K562 (cell line): ENCODE measurements around the gene SCAP. TPM values are rescaled to one million over a fixed set of nuclear protein-coding genes. Genes with fewer than 3 reads are reported as not detected.

Source experiments
- ATAC-seq: fragments of 200-7000 bp; cut with Tn5 transposase; 3 replicates; pipeline ENCODE4 v1.9.1; 2020; ENCODE audit warnings: moderate library complexity
- BruUV-seq: library from RNA; stranded (reverse); fragments of 400-500 nt; replicated peaks from 2 replicates; lab custom pipeline; 2021; lab: Mats Ljungman, UMichigan
- CTCF ChIA-PET: fragments of 300-600 bp; formaldehyde crosslinking; extraction: SDS; loops from one replicate; lab custom pipeline; 2021; ENCODE audit warnings: low intra/inter-chr PET ratio; lab: Yijun Ruan, JAX
- POLR2A ChIA-PET: fragments of 300-600, 350-650 bp; sonication (Branson Sonifier 250); formaldehyde crosslinking; extraction: SDS; loops from one replicate; lab custom pipeline; 2021; ENCODE audit warnings: antibody characterized with exemption, inconsistent platforms; lab: Yijun Ruan, JAX
- DNase-seq, 4 experiments: peaks; one replicate each; pipeline versions ENCODE4 v3.0.0 to v3.0.0-alpha.2; 2011 to 2018; ENCODE audit warnings: low spot score in 3 of 4, mixed read lengths in 3 of 4; ENCODE audit errors: extremely low read depth in 1 of 4
- FAIRE-seq: peaks from 2 replicates; lab custom pipeline; 2011; peaks lifted over from hg19 to GRCh38; lab: Jason Lieb, UNC
- H2AFZ ChIP-seq: 2 replicates; pipeline ENCODE4 v1.6.0; 2011; ENCODE audit warnings: low read depth, low read length, control low read depth, inconsistent platforms
- H3K27ac ChIP-seq: fragments of 200-600 bp; 3 replicates; pipeline ENCODE4 v1.8.0; 2011; ENCODE audit warnings: low read depth, mild to moderate bottlenecking, control low read depth, inconsistent platforms, low read length, moderate library complexity, mixed read lengths; ENCODE audit errors: extremely low read depth
- H3K27me3 ChIP-seq, 2 experiments: fragments of 300-600 bp in 1 of 2; 2 replicates in 1 of 2; 3 replicates in 1 of 2; pipeline versions ENCODE4 v1.6.0 to v1.8.0; 2011; ENCODE audit warnings: inconsistent platforms in 2 of 2, low read length in 2 of 2, mild to moderate bottlenecking in 1 of 2, mixed read lengths in 1 of 2, moderate library complexity in 1 of 2; ENCODE audit not compliant: control insufficient read depth in 2 of 2, insufficient read depth in 2 of 2
- H3K36me3 ChIP-seq: fragments of 300-600 bp; 3 replicates; pipeline ENCODE4 v1.8.0; 2011; ENCODE audit warnings: mild to moderate bottlenecking, low read length, inconsistent platforms; ENCODE audit not compliant: control insufficient read depth, insufficient read depth
- H3K4me1 ChIP-seq, 2 experiments: fragments of 200-600 bp in 1 of 2; replicated peaks in 1 of 2; 2 replicates in 1 of 2; 3 replicates in 1 of 2; pipeline versions ENCODE4 v1.5.1 to v1.8.0; 2011; ENCODE audit warnings: inconsistent platforms in 2 of 2, low read length in 2 of 2, mild to moderate bottlenecking in 1 of 2, mixed read lengths in 1 of 2, moderate library complexity in 1 of 2; ENCODE audit not compliant: control insufficient read depth in 2 of 2, insufficient read depth in 2 of 2
- H3K4me2 ChIP-seq: 2 replicates; pipeline ENCODE4 v1.6.1; 2011; ENCODE audit warnings: low read length, control low read depth, inconsistent platforms, mixed read lengths; ENCODE audit not compliant: insufficient read depth
- H3K4me3 ChIP-seq: fragments of 200-600 bp; sonication (generic), shearing (Covaris generic); 2 replicates; pipeline ENCODE4 v1.5.1; 2016; ENCODE audit warnings: control low read depth, inconsistent platforms
- H3K79me2 ChIP-seq: fragments of 200-600 bp; 3 replicates; pipeline ENCODE4 v1.8.0; 2011; ENCODE audit warnings: low read length, inconsistent platforms; ENCODE audit not compliant: control insufficient read depth, insufficient read depth
- H3K9ac ChIP-seq, 2 experiments: 2 replicates each; pipeline versions ENCODE4 v1.6.0 to v1.6.1; 2011; ENCODE audit warnings: low read depth in 2 of 2, low read length in 2 of 2, control low read depth in 1 of 2, inconsistent platforms in 1 of 2, mild to moderate bottlenecking in 1 of 2, mixed read lengths in 1 of 2; ENCODE audit not compliant: insufficient read depth in 1 of 2
- H3K9me1 ChIP-seq: one replicate; pipeline ENCODE4 v1.6.0; 2011; ENCODE audit warnings: inconsistent platforms, mild to moderate bottlenecking, low read length, moderate library complexity; ENCODE audit not compliant: control insufficient read depth, insufficient read depth
- H3K9me3 ChIP-seq: replicated peaks from 2 replicates; pipeline ENCODE4 v1.5.1; 2011; ENCODE audit warnings: low read depth, low read length, inconsistent platforms; ENCODE audit not compliant: control insufficient read depth, insufficient read depth
- H4K20me1 ChIP-seq: replicated peaks from 2 replicates; pipeline ENCODE4 v1.6.1; 2011; ENCODE audit warnings: low read length, inconsistent platforms, mixed read lengths; ENCODE audit not compliant: control insufficient read depth, insufficient read depth
- ASH1L ChIP-seq: fragments of 450-650 bp; IDR thresholded peaks from 2 replicates; pipeline ENCODE4 v1.6.1; 2018; ENCODE audit warnings: borderline replicate concordance, mild to moderate bottlenecking, low read depth; ENCODE audit not compliant: partially characterized antibody
- CCAR2 ChIP-seq: fragments of 200-400 bp; formaldehyde crosslinking; IDR thresholded peaks from 2 replicates; pipeline ENCODE4 v1.6.1; 2017; ENCODE audit warnings: mild to moderate bottlenecking, low read depth, low read length
- CREM ChIP-seq: IDR thresholded peaks from 2 replicates; pipeline ENCODE4 v1.6.1; 2014; ENCODE audit warnings: antibody characterized with exemption, low read depth
- CTBP1 ChIP-seq: fragments of 450-650 bp; IDR thresholded peaks from 2 replicates; pipeline ENCODE4 v1.6.1; 2016; ENCODE audit warnings: borderline replicate concordance
- GABPB2 ChIP-seq: fragments of 250-450 bp; sonication (Bioruptor Pico); conservative IDR thresholded peaks from 2 replicates; pipeline ENCODE4 v1.5.1; 2021; ENCODE audit warnings: mild to moderate bottlenecking
- HDAC8 ChIP-seq: fragments of 450-650 bp; IDR thresholded peaks from 2 replicates; pipeline ENCODE4 v1.6.1; 2016; ENCODE audit warnings: mild to moderate bottlenecking, missing genetic modification characterization, moderate library complexity, missing compliant biosample characterization
- HMGN3 ChIP-seq: IDR thresholded peaks from 2 replicates; pipeline ENCODE4 v1.6.1; 2011; ENCODE audit warnings: borderline replicate concordance, low read depth, mild to moderate bottlenecking, mixed read lengths, low read length; ENCODE audit not compliant: insufficient read length; ENCODE audit errors: extremely low read depth
- MED1 ChIP-seq: sonication (generic); formaldehyde crosslinking; IDR thresholded peaks from 2 replicates; pipeline ENCODE4 v1.8.1; 2023; ENCODE audit warnings: missing genetic modification reagents, borderline replicate concordance
- NFIC ChIP-seq: fragments of 450-650 bp; IDR thresholded peaks from 2 replicates; pipeline ENCODE4 v1.6.1; 2017; ENCODE audit warnings: mild to moderate bottlenecking, inconsistent platforms
- RAD21 ChIP-seq, 2 experiments: fragments of 250-450 bp in 1 of 2; fragments of 450-650 bp in 1 of 2; sonication (Bioruptor Pico) in 1 of 2; formaldehyde crosslinking in 1 of 2; IDR thresholded peaks in 1 of 2; conservative IDR thresholded peaks in 1 of 2; 2 replicates each; pipeline versions ENCODE4 v1.4.0 to v1.8.0; 2020 to 2022; ENCODE audit warnings: mild to moderate bottlenecking in 2 of 2, moderate library complexity in 1 of 2
- SMARCB1 ChIP-seq: IDR thresholded peaks from 2 replicates; pipeline ENCODE4 v1.6.1; 2011; ENCODE audit warnings: improper control_type of control experiment, low read depth; ENCODE audit not compliant: insufficient read length
- STAG1 ChIP-seq: sonication (generic); formaldehyde crosslinking; IDR thresholded peaks from 2 replicates; pipeline ENCODE4 v1.5.0; 2020; ENCODE audit warnings: missing genetic modification reagents, borderline replicate concordance
- TARDBP ChIP-seq: fragments of 450-650 bp; IDR thresholded peaks from 2 replicates; pipeline ENCODE4 v1.6.1; 2016
- USF2 ChIP-seq: sonication (generic); formaldehyde crosslinking; IDR thresholded peaks from 2 replicates; pipeline ENCODE4 v1.5.0; 2020; ENCODE audit warnings: missing genetic modification reagents
- XRCC3 ChIP-seq: fragments of 450-650 bp; IDR thresholded peaks from 2 replicates; pipeline ENCODE4 v1.6.1; 2017; ENCODE audit warnings: mild to moderate bottlenecking, moderate library complexity
- ZBTB17 ChIP-seq: fragments of 450-650 bp; formaldehyde crosslinking; IDR thresholded peaks from 2 replicates; pipeline ENCODE4 v1.4.0; 2020; ENCODE audit warnings: mild to moderate bottlenecking
- ZFP36 ChIP-seq: fragments of 150-350 bp; IDR thresholded peaks from 2 replicates; pipeline ENCODE4 v1.6.1; 2018; ENCODE audit warnings: low read length, low read depth; ENCODE audit not compliant: partially characterized antibody
- ZKSCAN1 ChIP-seq: fragments of 150-350 bp; IDR thresholded peaks from 2 replicates; pipeline ENCODE4 v1.6.1; 2016; ENCODE audit warnings: low read depth, low read length
- ZNF280A ChIP-seq: fragments of 450-650 bp; IDR thresholded peaks from 2 replicates; pipeline ENCODE4 v1.6.1; 2018; ENCODE audit warnings: mild to moderate bottlenecking, low read depth; ENCODE audit not compliant: partially characterized antibody
- ZNF311 ChIP-seq: fragments of 250-450 bp; sonication (Bioruptor Pico); IDR thresholded peaks from 2 replicates; pipeline ENCODE4 v1.4.0; 2020; ENCODE audit warnings: mild to moderate bottlenecking, moderate library complexity
- WGBS: fragments of 100-300 bp; shearing (Covaris generic); methylation state at CpG from one replicate; pipeline ENCODE4 v1.1.6; 2016; ENCODE audit warnings: low coverage, mixed read lengths; ENCODE audit not compliant: insufficient coverage; ENCODE audit errors: missing lambda C conversion rate; 5-methylcytosine and 5-hydroxymethylcytosine counted together
- in situ Hi-C: fragments of 300-500 bp; cut with MboI; formaldehyde crosslinking; loops from 4 replicates; pipeline ENCODE4 v1.15.0; 2018; ENCODE audit warnings: inconsistent platforms, mixed read lengths
- intact Hi-C: fragments of 100-400 bp; cut with micrococcal nuclease; formaldehyde crosslinking; loops from 2 replicates; pipeline ENCODE4 v1.14.2; 2022
- polyA plus RNA-seq, 8 experiments: library from polyadenylated mRNA; depleted of rRNA in 4 of 8; stranded (reverse) in 5 of 8; unstranded in 3 of 8; fragments of >200 nt; fragmentation: Nextera tagmentation in 2 of 8; fragmentation: Illumina TruSeq in 1 of 8; extraction: Ambion mirVana in 2 of 8; extraction: Trizol in 1 of 8; gene quantifications; 2 replicates each; pipeline versions ENCODE4 v1.2.1 to v1.2.3, GENCODE V29; 2011 to 2014; ENCODE audit warnings: inconsistent platforms in 1 of 8, missing spikeins in 1 of 8
- total RNA-seq, 7 experiments: library from RNA; depleted of rRNA in 6 of 7; stranded (reverse); fragments of >200 nt in 6 of 7; fragmentation: Illumina TruSeq in 2 of 7; extraction: Trizol in 2 of 7; gene quantifications; 2 replicates each; pipeline versions ENCODE4 v1.2.1 to v1.2.3, GENCODE V29; 2011 to 2021; ENCODE audit warnings: low replicate concordance in 1 of 7
- TF ChIP-seq, protein P1 (sequence below): fragments of 250-450 bp; sonication (Bioruptor Pico); IDR thresholded peaks from 2 replicates; pipeline ENCODE4 v1.9.0; 2021; ENCODE audit warnings: mild to moderate bottlenecking

SCAP gene
- total and polyA plus RNA-seq, 9 of the 15 experiments (the other 6 are each of a cell fraction or from before 2014, with no cell fraction given) = 2.6 to 104 (median 37.8) TPM

- TF ChIP-seq ZBTB17 (no peak), HMGN3 (no peak), XRCC3 (no peak), NFIC (peak; percentile 8; the same call in 1 of the 2 replicates), ZFP36 (no peak), ZNF280A (no peak), MED1 (CRISPR knock-in tag) (no peak), GABPB2 (CRISPR knock-in tag) (no peak), ZNF311 (CRISPR knock-in tag) (no peak)
- TF ChIP-seq, all 486 proteins: peak for 4
Measured at GRCh38 chr3:47377186-47377585, 98.6 kb downstream of the SCAP start (continued).

DNA sequence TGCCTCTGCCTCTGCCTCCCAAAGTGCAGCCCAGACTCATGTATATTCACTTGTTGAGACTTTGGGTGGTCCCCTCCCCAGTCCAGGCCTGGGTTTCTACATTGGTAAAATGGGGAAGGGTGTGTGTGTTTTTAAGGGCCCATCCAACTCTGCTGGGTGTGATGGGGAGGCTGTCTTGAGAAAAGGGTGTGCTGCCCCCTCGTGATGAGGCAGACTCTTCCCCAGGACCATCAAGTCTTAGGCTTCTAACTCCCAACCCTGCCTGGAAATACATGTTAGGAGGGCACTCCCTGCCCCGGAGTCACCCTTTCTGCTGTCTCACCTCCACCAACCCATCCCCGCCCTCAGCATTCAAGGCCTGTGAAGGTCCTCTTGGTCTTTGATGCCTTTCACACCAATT lies 99.3 kb downstream of the SCAP start:
- CTCF ChIA-PET = interaction anchor here (0.9 kb wide), 1 partner anchor 453 kb away, joined by 4 read pairs; no protein-coding TSS in a partner anchor
- no TSS peak for BruUV-seq
- TF ChIP-seq CREM (no peak), ZKSCAN1 (no peak), SMARCB1 (no peak), HDAC8 (no peak), ASH1L (no peak), CTBP1 (no peak), STAG1 (0 out of 2 replicates have a peak, but pooled peaks have one; percentile 28), USF2 (CRISPR knock-in tag) (no peak), TARDBP (no peak), RAD21 (CRISPR knock-in tag; conservative IDR thresholded peaks at IDR 0.05 in 1 of 2, IDR thresholded peaks at IDR 0.05 in 1 of 2) (peak in 1 of 2 experiments; percentile 53; a peak in 2 of 4 replicates), CCAR2 (no peak)
- TF ChIP-seq, protein P1, sequence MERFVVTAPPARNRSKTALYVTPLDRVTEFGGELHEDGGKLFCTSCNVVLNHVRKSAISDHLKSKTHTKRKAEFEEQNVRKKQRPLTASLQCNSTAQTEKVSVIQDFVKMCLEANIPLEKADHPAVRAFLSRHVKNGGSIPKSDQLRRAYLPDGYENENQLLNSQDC = no peak

More for the DNA sequence above, 99.3 kb downstream of the SCAP start:
- Histone ChIP-seq H3K27me3 (no peaks in the 10 kb centered on the region), H3K79me2 (peaks cover 25% of the 10 kb centered on the region), H3K4me3 (no peak overlapping the region), H3K9ac (no peak overlapping the region; a peak in 1 of 4 replicates), H2AFZ (peak overlapping the region; percentile 53; the same call in 1 of the 2 replicates), H3K9me3 (no peaks in the 10 kb centered on the region), H3K4me1 (peaks cover 23 to 25% of the 10 kb centered on the region in 2 experiments), H3K9me1 (no peaks in the 10 kb centered on the region), H3K27ac (no peak overlapping the region), H3K36me3 (no peaks in the 10 kb centered on the region), H4K20me1 (peaks cover 3% of the 10 kb centered on the region), H3K4me2 (no peak overlapping the region)
- WGBS = 49% methylated on average over 3 of the region's 3 CpGs
- POLR2A ChIA-PET = interaction anchor here (1.0 kb wide), 1 partner anchor 10 kb away, joined by 5 read pairs; no protein-coding TSS in a partner anchor
- DNase-seq (peak in 2 of 4 experiments; percentile 45 to 46), FAIRE-seq (no peak), ATAC-seq (no peak)
- intact Hi-C loops = loop anchor here (10.0 kb wide), 3 partner anchors 362 to 672 kb away; partner anchors contain the start of genes MYL3 and TMIE
- in situ Hi-C loops = no loop called here
